HG03575 (cell line): ENCODE measurements around the gene AP2M1.

ENCODE experiments used
- ATAC-seq: cut with Tn5 transposase; IDR thresholded peaks from one replicate; pipeline ENCODE4 v1.9.1; 2021; ENCODE audit not compliant: unreplicated experiment, insufficient number of reproducible peaks, low FRiP score; ENCODE audit errors: extremely low read depth

Gene AP2M1

DNA sequence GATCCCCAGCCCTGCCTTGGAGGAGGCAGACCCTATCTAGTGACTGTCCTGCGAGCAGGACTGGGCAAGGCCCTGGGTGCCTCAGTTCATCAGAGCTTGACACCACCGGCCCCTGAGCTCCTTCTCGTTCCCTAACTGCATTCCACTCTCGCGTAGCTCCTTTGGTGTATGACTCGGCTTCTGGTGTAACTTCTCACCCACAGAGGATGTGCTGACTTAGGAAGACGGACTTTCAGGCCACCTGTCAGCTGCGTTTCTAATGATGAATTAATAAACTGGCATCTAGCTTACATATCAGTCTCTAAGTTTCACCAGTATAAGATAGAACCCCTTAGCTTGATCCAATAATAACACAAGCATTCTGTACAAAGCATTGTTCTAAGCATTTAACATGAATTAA lies 28.9 kb downstream of the AP2M1 start:
- ATAC-seq, result no peak

DNA sequence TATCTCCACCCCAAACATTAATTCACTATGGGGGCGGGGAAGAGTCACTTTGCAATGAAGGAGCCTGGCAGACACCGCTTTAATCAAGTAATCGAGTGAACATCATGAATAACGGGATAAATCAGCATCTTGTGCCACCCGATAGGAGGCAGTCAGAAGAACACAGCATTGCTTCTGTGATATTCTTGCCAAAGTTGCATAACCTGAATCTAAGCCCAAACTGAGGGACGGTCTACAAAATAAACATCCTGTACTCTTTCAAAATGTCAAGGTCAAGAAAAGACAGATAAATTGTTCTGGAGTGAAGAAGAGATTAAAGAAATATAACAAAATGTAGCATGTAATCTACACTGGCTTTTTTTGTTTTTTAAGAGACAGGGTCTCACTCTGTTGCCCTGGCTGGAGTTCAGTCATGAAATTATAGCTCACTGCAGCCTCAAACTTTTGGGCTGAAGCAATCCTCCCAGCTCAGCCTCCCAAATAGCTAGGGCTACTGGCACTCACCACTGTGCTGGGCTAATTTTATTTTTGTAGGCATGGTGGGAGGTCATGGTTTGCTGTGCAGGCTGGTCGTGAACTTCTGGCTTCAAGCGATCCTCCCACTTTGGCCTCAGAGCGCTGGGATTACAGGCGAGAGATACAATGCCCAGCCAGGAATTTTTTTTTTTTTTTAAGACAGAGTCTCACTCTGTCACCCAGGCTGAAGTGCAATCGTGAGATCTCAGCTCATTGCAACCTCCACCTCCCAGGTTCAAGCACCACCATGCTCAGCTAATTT lies 34.7 kb downstream of the AP2M1 start:
- no peak for ATAC-seq

DNA sequence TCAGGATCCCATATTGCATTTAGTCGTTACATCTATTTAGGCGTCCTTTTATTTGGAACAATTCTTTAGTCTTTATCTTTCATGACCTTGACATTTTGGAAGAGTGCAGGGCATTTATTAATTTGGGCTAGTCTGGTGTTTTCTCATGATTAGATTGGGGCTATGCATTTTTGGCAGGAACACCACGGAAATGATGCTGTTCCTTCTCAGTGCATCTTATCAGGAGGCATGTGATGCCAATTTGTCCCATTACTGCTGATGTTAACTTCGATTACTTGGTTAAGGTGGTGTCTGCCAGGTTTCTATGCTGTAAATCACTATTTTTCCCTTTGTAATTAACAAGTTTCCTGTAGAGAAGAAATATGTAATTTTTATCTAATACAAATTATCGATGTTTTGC lies 36.6 kb downstream of the AP2M1 start:
- ATAC-seq, result no peak

DNA sequence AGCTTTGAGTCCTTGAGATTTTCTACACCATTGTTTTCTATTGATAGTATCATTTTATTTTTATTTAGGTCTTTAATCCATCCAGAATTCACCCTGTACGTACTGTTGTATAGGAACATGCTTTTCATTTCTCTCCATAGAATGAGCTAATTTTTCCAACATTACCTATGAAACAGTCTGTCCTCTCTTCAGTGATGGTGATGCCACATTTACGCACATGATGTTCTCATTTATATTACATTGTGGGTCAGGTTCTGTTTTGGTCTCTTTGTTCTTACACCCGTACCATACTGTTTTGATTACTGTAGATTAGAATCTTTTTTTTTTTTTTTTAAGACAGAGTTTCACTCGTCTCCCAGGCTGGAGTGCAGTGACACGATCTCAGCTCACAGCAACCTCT lies 37.1 kb downstream of the AP2M1 start:
- ATAC-seq, result no peak

DNA sequence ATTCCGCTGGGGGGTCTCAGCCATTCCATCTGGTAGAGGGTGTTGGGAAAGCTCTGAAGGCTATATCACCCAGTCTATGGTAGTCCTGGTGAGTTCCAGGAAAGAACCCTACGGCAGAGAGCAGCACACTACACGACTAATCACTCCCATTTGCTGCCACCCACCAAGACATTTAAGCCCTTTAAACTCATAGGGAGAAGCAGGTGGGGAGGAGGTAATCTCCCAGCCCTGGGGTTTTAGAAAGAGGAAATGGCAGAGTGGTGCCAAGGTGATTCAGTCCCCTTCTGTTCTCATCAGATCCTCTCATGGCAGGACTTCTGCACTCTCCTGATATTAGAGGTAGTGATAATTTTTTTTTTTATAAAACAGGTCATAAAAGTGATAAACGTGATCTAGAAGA lies 44.2 kb downstream of the AP2M1 start:
- ATAC-seq, result no peak

GRCh38 chr3:184222521-184222920 lies 47.9 kb downstream of the AP2M1 start:
- ATAC-seq, result no peak

- ATAC-seq, result no peak
Measured at GRCh38 chr3:184223946-184224345, 49.3 kb downstream of the AP2M1 start.

DNA sequence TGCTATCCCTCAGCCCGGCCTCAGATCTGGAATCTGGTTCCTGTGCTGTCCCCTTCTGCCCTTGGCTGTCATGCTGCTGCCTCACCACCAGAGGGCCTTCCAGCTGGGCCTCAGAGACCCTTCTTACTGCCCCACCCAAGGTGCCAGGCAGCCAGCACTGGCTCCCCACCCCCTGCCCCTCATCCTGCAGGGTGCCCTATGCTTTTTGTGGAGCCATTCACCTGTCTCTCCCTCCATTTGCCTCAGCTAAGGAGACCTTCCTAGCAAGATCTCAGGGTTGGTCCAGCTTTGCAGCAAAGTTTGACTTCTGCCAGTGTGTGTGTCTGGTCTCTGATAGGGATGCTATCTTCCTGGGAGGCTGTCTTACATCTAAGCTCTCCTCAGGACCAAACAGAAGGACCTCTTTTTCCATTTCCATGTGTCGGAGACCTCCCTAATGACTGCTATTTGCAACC lies 52.9 kb downstream of the AP2M1 start:
- ATAC-seq, result no peak

DNA sequence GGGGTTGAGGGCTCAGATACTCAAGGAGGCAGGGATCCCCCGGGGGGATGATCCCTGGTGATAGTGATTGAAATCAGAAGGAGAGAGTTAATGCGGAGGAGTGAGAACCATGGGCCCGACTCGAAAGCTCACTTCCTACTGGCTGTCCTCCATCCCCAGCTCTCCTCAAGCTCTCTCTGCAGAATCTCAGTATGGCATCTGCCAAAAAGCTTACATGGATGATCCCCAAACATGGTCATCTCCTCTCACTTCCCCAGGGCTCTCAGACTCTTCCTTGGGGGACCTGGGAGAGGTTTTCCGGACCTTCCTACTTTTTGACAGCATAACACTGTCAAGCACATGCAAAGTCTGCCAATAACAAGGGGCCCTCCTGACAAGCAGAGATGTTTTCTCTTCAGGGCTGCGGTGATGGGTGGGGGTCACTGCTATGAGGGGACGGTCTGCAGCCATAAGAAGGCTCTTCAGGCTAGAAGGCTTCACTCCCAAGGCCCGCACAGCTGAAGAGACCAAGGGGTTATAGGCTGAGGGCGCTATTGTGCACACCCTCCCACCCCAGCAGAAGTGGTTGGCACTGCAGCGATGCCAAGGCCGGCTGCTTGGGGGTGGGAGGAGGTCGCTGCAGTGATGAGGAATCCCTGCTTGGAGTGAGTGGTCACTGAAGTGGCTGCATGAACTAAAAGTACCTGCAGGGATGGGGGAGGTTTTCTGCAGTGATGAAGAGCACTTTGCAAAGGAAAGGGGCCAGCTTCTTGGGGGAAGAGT lies 53.9 kb downstream of the AP2M1 start:
- no peak for ATAC-seq

- ATAC-seq, result no peak
Measured at GRCh38 chr3:184229394-184230080, 54.9 kb downstream of the AP2M1 start, which contains the start of gene VWA5B2. Gene VWA5B2 (plus strand): TSS chr3:184229585. CDS start chr3:184230529, 944 bp downstream.

- ATAC-seq, result no peak
Measured at GRCh38 chr3:184230081-184230602, 55.5 kb downstream of the AP2M1 start.

DNA sequence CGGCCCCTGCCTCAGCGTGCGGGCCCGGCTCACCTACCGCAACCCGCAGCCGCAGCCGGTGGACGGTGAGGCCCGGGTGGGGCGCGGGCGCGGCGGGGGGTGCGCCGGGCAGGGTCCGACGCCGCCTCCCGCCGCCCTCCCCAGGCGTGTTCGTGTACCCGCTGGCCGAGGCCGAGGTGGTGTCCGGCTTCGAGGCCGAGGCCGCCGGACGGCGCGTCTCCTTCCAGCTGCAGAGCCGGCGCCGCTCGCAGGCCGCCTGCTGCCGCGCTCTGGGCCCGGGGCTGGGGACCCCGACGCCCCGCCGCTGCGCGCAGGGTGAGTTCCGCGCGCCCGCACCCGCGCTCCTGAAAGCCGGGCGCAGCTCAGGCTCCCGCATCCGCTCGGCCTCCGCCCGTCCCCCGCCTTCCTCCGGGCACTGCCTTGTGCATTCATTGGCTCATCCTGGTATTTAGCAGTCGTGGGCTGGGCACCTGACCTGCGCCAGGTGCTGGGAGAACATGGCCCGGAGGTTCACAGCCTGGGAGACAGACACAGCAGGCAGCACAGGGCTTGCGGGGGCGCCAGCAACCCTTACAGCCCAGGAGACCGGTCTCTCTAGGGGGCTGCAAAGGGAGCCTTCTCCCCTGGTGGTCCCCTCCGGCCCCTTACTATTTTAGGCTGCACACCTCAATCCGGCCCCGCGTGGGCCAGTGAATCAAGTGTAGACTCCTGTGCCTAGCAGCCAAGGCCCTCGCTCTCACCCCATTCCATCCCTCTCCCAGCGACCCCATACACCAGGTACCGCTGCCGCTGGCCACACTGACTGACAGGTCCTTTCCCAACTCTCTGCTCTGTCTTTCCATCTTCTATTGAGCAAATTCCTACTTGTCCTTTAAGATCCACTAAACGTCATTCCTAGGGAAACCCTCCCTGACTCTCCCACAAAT lies 56.2 kb downstream of the AP2M1 start:
- no peak for ATAC-seq

- no peak for ATAC-seq
Measured at GRCh38 chr3:184231671-184232070, 57.0 kb downstream of the AP2M1 start.

DNA sequence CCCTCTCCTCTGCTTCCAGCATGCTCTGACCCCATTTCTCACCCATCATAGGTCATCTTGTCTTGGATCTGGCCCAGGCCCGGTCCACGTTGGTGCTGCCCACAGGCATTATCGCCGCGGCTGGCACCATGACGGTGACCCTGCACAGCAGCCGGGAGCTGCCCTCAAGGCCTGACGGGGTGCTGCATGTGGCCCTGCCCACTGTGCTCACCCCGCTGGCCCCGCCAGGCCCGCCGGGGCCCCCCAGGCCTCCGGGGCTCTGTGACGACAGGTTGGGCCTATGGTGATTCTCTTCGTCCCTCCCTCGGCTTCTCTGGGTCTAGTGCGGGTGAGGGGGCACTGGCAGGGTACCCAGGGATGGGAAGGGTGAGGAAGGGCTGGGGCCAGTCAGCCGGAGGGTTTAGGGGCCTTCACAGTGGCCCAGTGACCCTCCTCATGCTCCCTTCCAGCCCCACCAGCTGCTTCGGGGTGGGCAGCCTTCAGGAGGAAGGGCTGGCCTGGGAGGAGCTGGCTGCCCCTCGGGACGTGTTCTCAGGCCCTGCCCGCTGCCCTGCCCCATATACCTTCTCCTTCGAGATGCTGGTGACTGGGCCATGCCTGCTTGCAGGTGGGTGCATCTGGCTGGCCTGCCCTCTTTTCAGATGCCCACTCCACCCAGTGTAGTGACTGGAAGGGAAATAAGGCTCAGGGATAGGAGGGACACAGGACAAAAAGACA lies 58.6 kb downstream of the AP2M1 start:
- ATAC-seq, result no peak
